GM23338 (cell line): ENCODE data around the gene HTT. TPM values are rescaled to one million over a fixed set of nuclear protein-coding genes. Genes with fewer than 3 reads are reported as not detected.

Experiments used
- ATAC-seq: fragments of 200-7000 bp; cut with Tn5 transposase; 3 replicates; pipeline ENCODE4 v1.9.1; 2020
- DNase-seq: peaks from one replicate; pipeline ENCODE4 v3.0.0-alpha.2; 2015; ENCODE audit warnings: low spot score
- H2AFZ ChIP-seq: fragments of 200-600 bp; sonication (generic); 2 replicates; pipeline ENCODE4 v1.8.0; 2016; ENCODE audit warnings: antibody characterized with exemption, mild to moderate bottlenecking, moderate library complexity
- H3F3A ChIP-seq: fragments of 200-600 bp; sonication (generic); replicated peaks from 2 replicates; pipeline ENCODE4 v1.8.0; 2017; ENCODE audit warnings: antibody characterized with exemption, mixed run types, low read depth
- H3K27ac ChIP-seq: fragments of 200-600 bp; sonication (generic); 2 replicates; pipeline ENCODE4 v1.6.1; 2016; ENCODE audit warnings: low read depth
- H3K27me3 ChIP-seq: fragments of 200-600 bp; sonication (generic); 2 replicates; pipeline ENCODE4 v1.8.0; 2016; ENCODE audit warnings: mild to moderate bottlenecking, mixed run types, moderate library complexity; ENCODE audit not compliant: insufficient read depth
- H3K36me3 ChIP-seq: fragments of 200-600 bp; sonication (generic); 2 replicates; pipeline ENCODE4 v1.8.0; 2016; ENCODE audit warnings: mild to moderate bottlenecking; ENCODE audit not compliant: insufficient read depth
- H3K4me1 ChIP-seq: fragments of 200-600 bp; sonication (generic); 2 replicates; pipeline ENCODE4 v1.8.0; 2016; ENCODE audit warnings: mild to moderate bottlenecking, moderate library complexity; ENCODE audit not compliant: insufficient read depth
- H3K4me2 ChIP-seq: fragments of 200-600 bp; sonication (generic); 2 replicates; pipeline ENCODE4 v1.7.1; 2017; ENCODE audit warnings: mixed run types
- H3K4me3 ChIP-seq: fragments of 200-600 bp; sonication (generic); 2 replicates; pipeline ENCODE4 v1.6.1; 2016; ENCODE audit warnings: mixed run types
- H3K79me2 ChIP-seq: fragments of 200-600 bp; sonication (generic); replicated peaks from 2 replicates; pipeline ENCODE4 v1.8.0; 2017; ENCODE audit warnings: mild to moderate bottlenecking; ENCODE audit not compliant: insufficient read depth
- H3K9me2 ChIP-seq: fragments of 200-600 bp; sonication (generic); 2 replicates; pipeline ENCODE4 v1.8.0; 2017; ENCODE audit not compliant: insufficient read depth
- H4K20me1 ChIP-seq: fragments of 200-600 bp; sonication (generic); replicated peaks from 2 replicates; pipeline ENCODE4 v1.8.0; 2017; ENCODE audit warnings: mild to moderate bottlenecking; ENCODE audit not compliant: insufficient read depth
- H3K27ac Mint-ChIP-seq: 2 replicates; pipeline ENCODE4 v1.8.0; 2020; ENCODE audit warnings: inconsistent platforms, mild to moderate bottlenecking, moderate library complexity, mixed read lengths
- H3K27me3 Mint-ChIP-seq: 3 replicates; pipeline ENCODE4 v1.8.0; 2022; ENCODE audit warnings: low read depth, mild to moderate bottlenecking, moderate library complexity, mixed read lengths, inconsistent platforms; ENCODE audit not compliant: insufficient read depth, poor library complexity
- H3K36me3 Mint-ChIP-seq: 3 replicates; pipeline ENCODE4 v1.8.0; 2021; ENCODE audit warnings: low read depth, mild to moderate bottlenecking, inconsistent platforms, moderate library complexity, mixed read lengths
- H3K4me1 Mint-ChIP-seq: 3 replicates; pipeline ENCODE4 v1.8.0; 2020; ENCODE audit warnings: mild to moderate bottlenecking, inconsistent platforms, mixed read lengths
- H3K4me3 Mint-ChIP-seq: 3 replicates; pipeline ENCODE4 v1.8.0; 2021; ENCODE audit warnings: moderate library complexity, mild to moderate bottlenecking, inconsistent platforms, mixed read lengths
- H3K9me3 Mint-ChIP-seq: 3 replicates; pipeline ENCODE4 v1.8.0; 2020; ENCODE audit warnings: moderate library complexity, mild to moderate bottlenecking, inconsistent platforms, mixed read lengths
- CREB1 ChIP-seq: fragments of 250-450 bp; sonication (Bioruptor Pico); IDR thresholded peaks from 2 replicates; pipeline ENCODE4 v1.5.0; 2020; ENCODE audit warnings: low read depth, mild to moderate bottlenecking, moderate library complexity
- EZH2 ChIP-seq: fragments of 200-600 bp; sonication (generic); IDR thresholded peaks from one replicate; pipeline ENCODE4 v1.8.0; 2017; ENCODE audit warnings: antibody characterized with exemption, mild to moderate bottlenecking, low read depth; ENCODE audit not compliant: unreplicated experiment
- EZH2phosphoT487 ChIP-seq: fragments of 200-600 bp; sonication (generic); IDR thresholded peaks from one replicate; pipeline ENCODE4 v1.8.1; 2018; ENCODE audit warnings: antibody characterized with exemption; ENCODE audit not compliant: unreplicated experiment
- JUNB ChIP-seq: IDR thresholded peaks from one replicate; pipeline ENCODE4 v1.6.1; 2016; ENCODE audit warnings: antibody characterized with exemption; ENCODE audit not compliant: unreplicated experiment
- POLR2AphosphoS5 ChIP-seq: IDR thresholded peaks from 2 replicates; pipeline ENCODE4 v1.6.1; 2016; ENCODE audit warnings: antibody characterized with exemption, low read depth
- STAT1 ChIP-seq: IDR thresholded peaks from one replicate; pipeline ENCODE4 v1.6.1; 2016; ENCODE audit warnings: antibody characterized with exemption; ENCODE audit not compliant: unreplicated experiment
- polyA plus RNA-seq: library from polyadenylated mRNA; unstranded; fragments of >200 nt; fragmentation: Nextera tagmentation; extraction: Ambion mirVana; gene quantifications from 2 replicates; pipeline ENCODE4 v1.2.1, GENCODE V29; 2016
- total RNA-seq: library from RNA; depleted of rRNA; stranded (reverse); fragments of >200 nt; shearing (Covaris generic); gene quantifications from 2 replicates; pipeline ENCODE4 v1.2.3, GENCODE V29; 2014
- TF ChIP-seq, protein P1 (sequence below): IDR thresholded peaks from 2 replicates; pipeline ENCODE4 v1.6.1; 2016; ENCODE audit warnings: antibody characterized with exemption
- TF ChIP-seq, protein P2 (sequence below): fragments of 250-450 bp; sonication (Bioruptor Pico); IDR thresholded peaks from 2 replicates; pipeline ENCODE4 v1.5.0; 2020; ENCODE audit warnings: mild to moderate bottlenecking, moderate library complexity
- TF ChIP-seq, protein P3 (sequence below): IDR thresholded peaks from one replicate; pipeline ENCODE4 v1.6.1; 2018; ENCODE audit warnings: antibody characterized with exemption; ENCODE audit not compliant: unreplicated experiment

The HTT gene
- total and polyA plus RNA-seq, 2 experiments from 2014 or later: 26.6 to 67.7 TPM

DNA sequence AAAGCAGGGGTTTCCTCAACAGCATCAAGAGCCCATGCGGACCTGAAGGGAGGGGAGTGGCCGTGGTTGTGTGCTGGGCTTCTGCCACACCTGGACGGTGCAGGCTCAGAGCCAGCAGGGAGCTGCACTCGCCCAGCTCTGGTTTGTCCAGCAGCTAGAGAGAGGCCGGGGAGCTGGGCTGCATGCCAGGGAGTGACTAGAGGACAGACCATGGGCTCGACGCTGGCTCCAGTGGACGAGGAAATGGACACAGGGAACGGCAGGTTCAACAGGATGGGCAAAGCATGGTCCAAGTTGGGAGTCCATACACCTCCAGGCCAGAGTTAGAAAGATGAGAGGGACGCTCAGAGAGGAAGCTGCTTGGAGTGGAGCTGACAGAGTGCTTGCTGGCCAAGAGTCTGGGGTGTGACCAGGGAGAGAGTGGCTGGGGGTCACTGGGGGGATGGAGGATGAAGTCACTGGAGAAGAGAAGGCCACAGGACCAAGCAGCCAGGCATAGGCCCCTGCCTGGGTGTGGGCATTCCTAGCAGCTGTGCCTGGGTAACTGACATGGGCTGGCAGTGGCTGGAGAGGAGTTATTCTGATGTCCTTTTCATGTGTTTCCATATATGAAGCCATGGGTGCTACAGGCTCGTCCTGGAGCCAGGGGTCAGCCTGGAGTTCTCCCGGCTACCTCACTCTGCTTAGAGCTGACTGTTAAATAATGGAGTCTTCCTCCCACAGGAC is 43.0 kb upstream of the HTT start:
- no peak overlapping the region for H3K4me3 Mint-ChIP-seq
- H3K9me3 Mint-ChIP-seq: no peaks in the 10 kb centered on the region
- TF ChIP-seq EZH2phosphoT487 (no peak), JUNB (no peak), CREB1 (no peak), POLR2AphosphoS5 (no peak), STAT1 (no peak), EZH2 (no peak)
- TF ChIP-seq, protein P1, sequence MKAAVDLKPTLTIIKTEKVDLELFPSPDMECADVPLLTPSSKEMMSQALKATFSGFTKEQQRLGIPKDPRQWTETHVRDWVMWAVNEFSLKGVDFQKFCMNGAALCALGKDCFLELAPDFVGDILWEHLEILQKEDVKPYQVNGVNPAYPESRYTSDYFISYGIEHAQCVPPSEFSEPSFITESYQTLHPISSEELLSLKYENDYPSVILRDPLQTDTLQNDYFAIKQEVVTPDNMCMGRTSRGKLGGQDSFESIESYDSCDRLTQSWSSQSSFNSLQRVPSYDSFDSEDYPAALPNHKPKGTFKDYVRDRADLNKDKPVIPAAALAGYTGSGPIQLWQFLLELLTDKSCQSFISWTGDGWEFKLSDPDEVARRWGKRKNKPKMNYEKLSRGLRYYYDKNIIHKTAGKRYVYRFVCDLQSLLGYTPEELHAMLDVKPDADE: no peak
- TF ChIP-seq, protein P2, sequence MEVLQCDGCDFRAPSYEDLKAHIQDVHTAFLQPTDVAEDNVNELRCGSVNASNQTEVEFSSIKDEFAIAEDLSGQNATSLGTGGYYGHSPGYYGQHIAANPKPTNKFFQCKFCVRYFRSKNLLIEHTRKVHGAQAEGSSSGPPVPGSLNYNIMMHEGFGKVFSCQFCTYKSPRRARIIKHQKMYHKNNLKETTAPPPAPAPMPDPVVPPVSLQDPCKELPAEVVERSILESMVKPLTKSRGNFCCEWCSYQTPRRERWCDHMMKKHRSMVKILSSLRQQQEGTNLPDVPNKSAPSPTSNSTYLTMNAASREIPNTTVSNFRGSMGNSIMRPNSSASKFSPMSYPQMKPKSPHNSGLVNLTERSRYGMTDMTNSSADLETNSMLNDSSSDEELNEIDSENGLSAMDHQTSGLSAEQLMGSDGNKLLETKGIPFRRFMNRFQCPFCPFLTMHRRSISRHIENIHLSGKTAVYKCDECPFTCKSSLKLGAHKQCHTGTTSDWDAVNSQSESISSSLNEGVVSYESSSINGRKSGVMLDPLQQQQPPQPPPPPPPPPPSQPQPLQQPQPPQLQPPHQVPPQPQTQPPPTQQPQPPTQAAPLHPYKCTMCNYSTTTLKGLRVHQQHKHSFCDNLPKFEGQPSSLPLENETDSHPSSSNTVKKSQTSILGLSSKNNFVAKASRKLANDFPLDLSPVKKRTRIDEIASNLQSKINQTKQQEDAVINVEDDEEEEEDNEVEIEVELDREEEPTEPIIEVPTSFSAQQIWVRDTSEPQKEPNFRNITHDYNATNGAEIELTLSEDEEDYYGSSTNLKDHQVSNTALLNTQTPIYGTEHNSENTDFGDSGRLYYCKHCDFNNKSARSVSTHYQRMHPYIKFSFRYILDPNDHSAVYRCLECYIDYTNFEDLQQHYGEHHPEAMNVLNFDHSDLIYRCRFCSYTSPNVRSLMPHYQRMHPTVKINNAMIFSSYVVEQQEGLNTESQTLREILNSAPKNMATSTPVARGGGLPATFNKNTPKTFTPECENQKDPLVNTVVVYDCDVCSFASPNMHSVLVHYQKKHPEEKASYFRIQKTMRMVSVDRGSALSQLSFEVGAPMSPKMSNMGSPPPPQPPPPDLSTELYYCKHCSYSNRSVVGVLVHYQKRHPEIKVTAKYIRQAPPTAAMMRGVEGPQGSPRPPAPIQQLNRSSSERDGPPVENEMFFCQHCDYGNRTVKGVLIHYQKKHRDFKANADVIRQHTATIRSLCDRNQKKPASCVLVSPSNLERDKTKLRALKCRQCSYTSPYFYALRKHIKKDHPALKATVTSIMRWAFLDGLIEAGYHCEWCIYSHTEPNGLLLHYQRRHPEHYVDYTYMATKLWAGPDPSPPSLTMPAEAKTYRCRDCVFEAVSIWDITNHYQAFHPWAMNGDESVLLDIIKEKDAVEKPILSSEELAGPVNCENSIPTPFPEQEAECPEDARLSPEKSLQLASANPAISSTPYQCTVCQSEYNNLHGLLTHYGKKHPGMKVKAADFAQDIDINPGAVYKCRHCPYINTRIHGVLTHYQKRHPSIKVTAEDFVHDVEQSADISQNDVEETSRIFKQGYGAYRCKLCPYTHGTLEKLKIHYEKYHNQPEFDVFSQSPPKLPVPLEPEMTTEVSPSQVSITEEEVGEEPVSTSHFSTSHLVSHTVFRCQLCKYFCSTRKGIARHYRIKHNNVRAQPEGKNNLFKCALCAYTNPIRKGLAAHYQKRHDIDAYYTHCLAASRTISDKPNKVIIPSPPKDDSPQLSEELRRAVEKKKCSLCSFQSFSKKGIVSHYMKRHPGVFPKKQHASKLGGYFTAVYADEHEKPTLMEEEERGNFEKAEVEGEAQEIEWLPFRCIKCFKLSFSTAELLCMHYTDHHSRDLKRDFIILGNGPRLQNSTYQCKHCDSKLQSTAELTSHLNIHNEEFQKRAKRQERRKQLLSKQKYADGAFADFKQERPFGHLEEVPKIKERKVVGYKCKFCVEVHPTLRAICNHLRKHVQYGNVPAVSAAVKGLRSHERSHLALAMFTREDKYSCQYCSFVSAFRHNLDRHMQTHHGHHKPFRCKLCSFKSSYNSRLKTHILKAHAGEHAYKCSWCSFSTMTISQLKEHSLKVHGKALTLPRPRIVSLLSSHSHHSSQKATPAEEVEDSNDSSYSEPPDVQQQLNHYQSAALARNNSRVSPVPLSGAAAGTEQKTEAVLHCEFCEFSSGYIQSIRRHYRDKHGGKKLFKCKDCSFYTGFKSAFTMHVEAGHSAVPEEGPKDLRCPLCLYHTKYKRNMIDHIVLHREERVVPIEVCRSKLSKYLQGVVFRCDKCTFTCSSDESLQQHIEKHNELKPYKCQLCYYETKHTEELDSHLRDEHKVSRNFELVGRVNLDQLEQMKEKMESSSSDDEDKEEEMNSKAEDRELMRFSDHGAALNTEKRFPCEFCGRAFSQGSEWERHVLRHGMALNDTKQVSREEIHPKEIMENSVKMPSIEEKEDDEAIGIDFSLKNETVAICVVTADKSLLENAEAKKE (CRISPR knock-in tag): no peak
- TF ChIP-seq, protein P3, sequence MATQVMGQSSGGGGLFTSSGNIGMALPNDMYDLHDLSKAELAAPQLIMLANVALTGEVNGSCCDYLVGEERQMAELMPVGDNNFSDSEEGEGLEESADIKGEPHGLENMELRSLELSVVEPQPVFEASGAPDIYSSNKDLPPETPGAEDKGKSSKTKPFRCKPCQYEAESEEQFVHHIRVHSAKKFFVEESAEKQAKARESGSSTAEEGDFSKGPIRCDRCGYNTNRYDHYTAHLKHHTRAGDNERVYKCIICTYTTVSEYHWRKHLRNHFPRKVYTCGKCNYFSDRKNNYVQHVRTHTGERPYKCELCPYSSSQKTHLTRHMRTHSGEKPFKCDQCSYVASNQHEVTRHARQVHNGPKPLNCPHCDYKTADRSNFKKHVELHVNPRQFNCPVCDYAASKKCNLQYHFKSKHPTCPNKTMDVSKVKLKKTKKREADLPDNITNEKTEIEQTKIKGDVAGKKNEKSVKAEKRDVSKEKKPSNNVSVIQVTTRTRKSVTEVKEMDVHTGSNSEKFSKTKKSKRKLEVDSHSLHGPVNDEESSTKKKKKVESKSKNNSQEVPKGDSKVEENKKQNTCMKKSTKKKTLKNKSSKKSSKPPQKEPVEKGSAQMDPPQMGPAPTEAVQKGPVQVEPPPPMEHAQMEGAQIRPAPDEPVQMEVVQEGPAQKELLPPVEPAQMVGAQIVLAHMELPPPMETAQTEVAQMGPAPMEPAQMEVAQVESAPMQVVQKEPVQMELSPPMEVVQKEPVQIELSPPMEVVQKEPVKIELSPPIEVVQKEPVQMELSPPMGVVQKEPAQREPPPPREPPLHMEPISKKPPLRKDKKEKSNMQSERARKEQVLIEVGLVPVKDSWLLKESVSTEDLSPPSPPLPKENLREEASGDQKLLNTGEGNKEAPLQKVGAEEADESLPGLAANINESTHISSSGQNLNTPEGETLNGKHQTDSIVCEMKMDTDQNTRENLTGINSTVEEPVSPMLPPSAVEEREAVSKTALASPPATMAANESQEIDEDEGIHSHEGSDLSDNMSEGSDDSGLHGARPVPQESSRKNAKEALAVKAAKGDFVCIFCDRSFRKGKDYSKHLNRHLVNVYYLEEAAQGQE: no peak
- Histone ChIP-seq H3K4me2 (no peak overlapping the region), H3K9me2 (no peaks in the 10 kb centered on the region), H3K27me3 (no peaks in the 10 kb centered on the region), H3K4me1 (no peaks in the 10 kb centered on the region), H3F3A (no peaks in the 10 kb centered on the region), H3K27ac (no peak overlapping the region), H2AFZ (no peak overlapping the region), H3K36me3 (no peaks in the 10 kb centered on the region), H3K79me2 (no peaks in the 10 kb centered on the region), H3K4me3 (no peak overlapping the region), H4K20me1 (no peaks in the 10 kb centered on the region; the same call in 1 of the 2 replicates)
- no peak for DNase-seq
- no peaks in the 10 kb centered on the region for H3K36me3 Mint-ChIP-seq
- no peaks in the 10 kb centered on the region; the same call in 2 of the 3 replicates for H3K4me1 Mint-ChIP-seq
- ATAC-seq: no peak
- no peak overlapping the region for H3K27ac Mint-ChIP-seq
- peaks cover 14% of the 10 kb centered on the region for H3K27me3 Mint-ChIP-seq
